ENCODE measurements around the gene BBS9. TPM values are rescaled to one million over a fixed set of nuclear protein-coding genes. Genes with fewer than 3 reads are reported as not detected.

Gene BBS9
- total and polyA plus RNA-seq, 2 of the 4 experiments (the other 2 are of a cell fraction), result 7.9 to 9.5 TPM

- TF ChIP-seq USF2 (IDR thresholded peaks at IDR 0.05; ENCODE audit: low read depth, low read length) (no peak), MAFK (IDR thresholded peaks at IDR 0.05; ENCODE audit: low read depth, low read length) (no peak), RFX5 (IDR thresholded peaks at IDR 0.05; ENCODE audit: low read depth, low read length) (no peak), POLR2A (IDR thresholded peaks at IDR 0.05; ENCODE audit: low read depth, low read length) (no peak), SMC3 (IDR thresholded peaks at IDR 0.05; ENCODE audit: low read depth, low read length) (no peak), MAZ (IDR thresholded peaks at IDR 0.05; ENCODE audit: borderline replicate concordance, low read depth, low read length) (no peak), CHD1 (IDR thresholded peaks at IDR 0.05; ENCODE audit: low read depth, low read length) (no peak), RAD21 (IDR thresholded peaks at IDR 0.05; ENCODE audit: low read length) (no peak), MXI1 (IDR thresholded peaks at IDR 0.05; ENCODE audit: borderline replicate concordance, low read depth, low read length) (no peak), CTCF (conservative IDR thresholded peaks at IDR 0.05; ENCODE audit: low read depth, low read length) (no peak), FOS (IDR thresholded peaks at IDR 0.05; ENCODE audit: low read depth, low read length) (no peak), CEBPB (IDR thresholded peaks at IDR 0.05; ENCODE audit: low read depth, low read length) (no peak), BHLHE40 (IDR thresholded peaks at IDR 0.05; ENCODE audit: low read depth, low read length) (no peak), ELK1 (IDR thresholded peaks at IDR 0.05; ENCODE audit: borderline replicate concordance, low read depth, low read length) (no peak), NFE2L2 (IDR thresholded peaks at IDR 0.05; ENCODE audit: low read depth, low read length) (no peak)
- Histone ChIP-seq H3K18ac (ENCODE audit: low read depth, low read length) (no peak overlapping the region), H2BK120ac (ENCODE audit: low read depth, low read length) (no peak overlapping the region), H3K27me3 (ENCODE audit: control insufficient read depth, insufficient read depth, low read length) (no peaks in the 10 kb centered on the region), H2AK9ac (replicated peaks; ENCODE audit: low read depth, low read length, poor library complexity) (no peak overlapping the region), H3K4me3 (ENCODE audit: insufficient read depth, low read depth, low read length) (no peak overlapping the region), H4K91ac (ENCODE audit: insufficient read depth, low read depth, low read length) (no peak overlapping the region), H3K14ac (replicated peaks; ENCODE audit: low read depth, low read length) (no peak overlapping the region), H4K20me1 (ENCODE audit: insufficient read depth, low read length) (no peaks in the 10 kb centered on the region), H2BK5ac (ENCODE audit: low read depth, low read length, poor library complexity, severe bottlenecking) (no peak overlapping the region), H2BK15ac (ENCODE audit: low read depth, low read length) (no peak overlapping the region), H3K79me1 (ENCODE audit: low read depth in 1 of 2, low read length in 2 of 2) (no peaks in the 10 kb centered on the region), H3K4me1 (ENCODE audit: control insufficient read depth, insufficient read depth, low read length) (no peaks in the 10 kb centered on the region), H3K9ac (ENCODE audit: low read depth, low read length) (no peak overlapping the region), H4K5ac (ENCODE audit: low read depth, low read length) (no peak overlapping the region), H3K23ac (ENCODE audit: low read depth, low read length) (no peak overlapping the region), H3K27ac (ENCODE audit: insufficient read depth, low read length) (no peak overlapping the region), H3K4ac (ENCODE audit: low read depth, low read length) (no peak overlapping the region), H3K56ac (ENCODE audit: extremely low read depth, insufficient read depth, low read length) (no peak overlapping the region), H2BK20ac (ENCODE audit: low read depth, low read length) (no peak overlapping the region), H4K8ac (ENCODE audit: low read depth in 2 of 2, low read length in 2 of 2) (no peak overlapping the region), H2AFZ (replicated peaks; ENCODE audit: low read length, poor library complexity) (no peak overlapping the region), H3K9me3 (ENCODE audit: control insufficient read depth, insufficient read depth, low read length) (no peaks in the 10 kb centered on the region; the same call in none of the 2 replicates), H3K9me1 (ENCODE audit: insufficient read depth, low read length) (no peaks in the 10 kb centered on the region), H3K36me3 (ENCODE audit: control insufficient read depth, insufficient read depth, low read length) (no peaks in the 10 kb centered on the region), H2AK5ac (ENCODE audit: low read depth, low read length) (no peak overlapping the region), H3K4me2 (ENCODE audit: low read depth, low read length) (no peak overlapping the region)
- ATAC-seq (ENCODE audit: low read depth) (no peak), DNase-seq (no peak)
- intact Hi-C loops (cut with micrococcal nuclease), result no loop called here
- WGBS, 2 experiments (ENCODE audit: extremely low coverage in 2 of 2, insufficient read length in 1 of 2), result no CpG with 5 or more reads among the region's 1 CpG
- no TSS peak for BruUV-seq (replicated peaks)
- POLR2A ChIA-PET (ENCODE audit: unreplicated experiment), result no interaction called here
- dilution Hi-C loops (cut with HindIII; ENCODE audit: low sequenced_read_pairs, unreplicated experiment), result no loop called here
- CTCF ChIA-PET, result no interaction called here
- in situ Hi-C loops (cut with MboI; ENCODE audit: low sequenced_read_pairs), result no loop called here
Observed at GRCh38 chr7:33410266-33410665, 280.9 kb downstream of the BBS9 start.
